SK-N-SH (cell line): ENCODE measurements around the gene MT1E. TPM values are rescaled to one million over a fixed set of nuclear protein-coding genes. Genes with fewer than 3 reads are reported as not detected.

ENCODE experiments used
- CTCF ChIA-PET: fragments of 300-600, 350-600 bp; formaldehyde crosslinking; extraction: SDS; loops from one replicate; lab custom pipeline; 2021; lab: Yijun Ruan, JAX
- POLR2A ChIA-PET: fragments of 350-600 bp; sonication (Branson Sonifier 250); formaldehyde crosslinking; extraction: SDS; loops from one replicate; lab custom pipeline; 2020; ENCODE audit warnings: antibody characterized with exemption, inconsistent platforms; lab: Yijun Ruan, JAX
- DNase-seq: peaks from one replicate; pipeline ENCODE4 v3.0.0; 2012
- H2AFZ ChIP-seq: fragments of 200-600 bp; sonication (generic); 2 replicates; pipeline ENCODE4 v1.8.1; 2016; ENCODE audit warnings: antibody characterized with exemption, mild to moderate bottlenecking, low read depth
- H3F3A ChIP-seq: fragments of 200-600 bp; sonication (generic); replicated peaks from 2 replicates; pipeline ENCODE3; 2016; ENCODE audit warnings: antibody characterized with exemption, mild to moderate bottlenecking; ENCODE audit not compliant: insufficient read depth
- H3K27ac ChIP-seq, 2 experiments: fragments of 200-500 bp in 1 of 2; fragments of 200-600 bp in 1 of 2; sonication (Bioruptor generic) in 1 of 2; sonication (generic), shearing (Covaris generic) in 1 of 2; 2 replicates each; pipeline versions ENCODE4 v1.5.1 to v1.6.1; 2014 to 2016; ENCODE audit warnings: low read depth in 2 of 2, inconsistent platforms in 1 of 2, low read length in 1 of 2, mild to moderate bottlenecking in 1 of 2, mixed read lengths in 1 of 2
- H3K27me3 ChIP-seq: fragments of 200-600 bp; sonication (generic), shearing (Covaris generic); 2 replicates; pipeline ENCODE4 v1.6.1; 2016; ENCODE audit warnings: mixed run types; ENCODE audit not compliant: insufficient read depth
- H3K36me3 ChIP-seq, 2 experiments: fragments of 200-500 bp in 1 of 2; fragments of 200-600 bp in 1 of 2; sonication (Bioruptor generic) in 1 of 2; sonication (generic) in 1 of 2; replicated peaks in 1 of 2; 2 replicates each; pipeline versions ENCODE3 to v1.5.1; 2014 to 2016; ENCODE audit warnings: low read length in 1 of 2, mild to moderate bottlenecking in 1 of 2; ENCODE audit not compliant: insufficient read depth in 2 of 2, control insufficient read depth in 1 of 2
- H3K4me1 ChIP-seq, 2 experiments: fragments of 200-500 bp in 1 of 2; fragments of 200-600 bp in 1 of 2; sonication (Bioruptor generic) in 1 of 2; sonication (generic), shearing (Covaris generic) in 1 of 2; 2 replicates each; pipeline versions ENCODE4 v1.5.1 to v1.6.1; 2014 to 2016; ENCODE audit warnings: low read depth in 1 of 2, low read length in 1 of 2, mixed run types in 1 of 2; ENCODE audit not compliant: insufficient read depth in 2 of 2, control insufficient read depth in 1 of 2
- H3K4me2 ChIP-seq: fragments of 200-600 bp; sonication (generic), shearing (Covaris generic); 2 replicates; pipeline ENCODE4 v1.6.1; 2017; ENCODE audit warnings: mixed run types
- H3K4me3 ChIP-seq, 2 experiments: fragments of 200-500 bp in 1 of 2; fragments of 200-600 bp in 1 of 2; sonication (Bioruptor generic) in 1 of 2; sonication (generic), shearing (Covaris generic) in 1 of 2; 2 replicates each; pipeline versions ENCODE4 v1.5.1 to v1.8.1; 2014 to 2016; ENCODE audit warnings: low read depth in 2 of 2, inconsistent platforms in 1 of 2, low read length in 1 of 2, mild to moderate bottlenecking in 1 of 2, mixed read lengths in 1 of 2, moderate library complexity in 1 of 2
- H3K79me2 ChIP-seq: fragments of 200-600 bp; sonication (generic); 2 replicates; pipeline ENCODE4 v1.8.1; 2017; ENCODE audit warnings: mild to moderate bottlenecking; ENCODE audit not compliant: insufficient read depth
- H3K9ac ChIP-seq: fragments of 200-600 bp; sonication (generic); 2 replicates; pipeline ENCODE4 v1.6.1; 2017; ENCODE audit warnings: mixed run types
- H3K9me2 ChIP-seq: fragments of 200-600 bp; sonication (generic); 2 replicates; pipeline ENCODE4 v1.6.1; 2017; ENCODE audit warnings: mixed run types
- H3K9me3 ChIP-seq: fragments of 200-600 bp; sonication (generic); 2 replicates; pipeline ENCODE4 v1.6.1; 2017; ENCODE audit warnings: mixed run types, mild to moderate bottlenecking, moderate library complexity
- H4K20me1 ChIP-seq: fragments of 200-600 bp; sonication (generic); 2 replicates; pipeline ENCODE4 v1.6.1; 2017; ENCODE audit warnings: mild to moderate bottlenecking, mixed run types; ENCODE audit not compliant: insufficient read depth
- EZH2phosphoT487 ChIP-seq: fragments of 200-600 bp; sonication (generic); IDR thresholded peaks from 2 replicates; pipeline ENCODE4 v1.6.1; 2017; ENCODE audit warnings: low read depth, mixed run types, mild to moderate bottlenecking, antibody characterized with exemption, moderate library complexity, borderline replicate concordance
- FOSL2 ChIP-seq: IDR thresholded peaks from 2 replicates; pipeline ENCODE4 v1.4.0; 2012; ENCODE audit warnings: low read depth, mild to moderate bottlenecking, moderate library complexity, borderline replicate concordance
- FOXM1 ChIP-seq: IDR thresholded peaks from 2 replicates; pipeline ENCODE4 v1.4.0; 2012; ENCODE audit warnings: low read depth, mild to moderate bottlenecking
- GABPA ChIP-seq: IDR thresholded peaks from 2 replicates; pipeline ENCODE4 v1.4.0; 2012; ENCODE audit warnings: low read depth, mild to moderate bottlenecking
- JUND ChIP-seq: IDR thresholded peaks from 2 replicates; pipeline ENCODE4 v1.4.0; 2012
- MXI1 ChIP-seq: IDR thresholded peaks from 2 replicates; pipeline ENCODE4 v1.6.1; 2012; ENCODE audit warnings: mild to moderate bottlenecking, low read depth, low read length, improper control_type of control experiment
- RAD21 ChIP-seq: IDR thresholded peaks from 2 replicates; pipeline ENCODE4 v1.6.1; 2012; ENCODE audit warnings: mild to moderate bottlenecking, low read length
- RXRA ChIP-seq: IDR thresholded peaks from 2 replicates; pipeline ENCODE4 v1.4.0; 2012; ENCODE audit warnings: low read depth, mild to moderate bottlenecking, borderline replicate concordance
- TCF12 ChIP-seq: IDR thresholded peaks from 2 replicates; pipeline ENCODE4 v1.4.0; 2012
- TEAD4 ChIP-seq: IDR thresholded peaks from 2 replicates; pipeline ENCODE4 v1.4.0; 2012; ENCODE audit warnings: mild to moderate bottlenecking, borderline replicate concordance; ENCODE audit not compliant: insufficient read depth
- WGBS: methylation state at CpG from one replicate; pipeline ENCODE4 v1.1.6; 2017; ENCODE audit warnings: low lambda C conversion rate; 5-methylcytosine and 5-hydroxymethylcytosine counted together
- polyA plus RNA-seq, 3 experiments: library from polyadenylated mRNA; depleted of rRNA; stranded (reverse); fragments of >200 nt; gene quantifications; 2 replicates each; pipeline ENCODE4 v1.2.3, GENCODE V29; 2012
- TF ChIP-seq, protein P1 (sequence below): IDR thresholded peaks from 2 replicates; pipeline ENCODE4 v1.4.0; 2012; ENCODE audit warnings: low read depth, borderline replicate concordance
- TF ChIP-seq, protein P2 (sequence below): IDR thresholded peaks from 2 replicates; pipeline ENCODE4; 2012
- TF ChIP-seq, protein P3 (sequence below): IDR thresholded peaks from 2 replicates; pipeline ENCODE4 v1.4.0; 2012; ENCODE audit warnings: low read depth
- TF ChIP-seq, protein P4 (sequence below): fragments of 200-600 bp; sonication (generic); IDR thresholded peaks from 2 replicates; pipeline ENCODE4 v1.6.1; 2017; ENCODE audit warnings: antibody characterized with exemption, mild to moderate bottlenecking, moderate library complexity

Gene MT1E
- polyA plus RNA-seq, 1 of the 3 experiments (the other 2 are of a cell fraction) = 205 TPM

- CTCF ChIA-PET = interaction anchor here (0.9 to 1.8 kb wide), 3 partner anchors 11 to 91 kb away, joined by 3 to 8 read pairs (median 4); no protein-coding TSS in a partner anchor
These were observed 14.2 kb upstream of the MT1E start for GRCh38 chr16:56611281-56611833.

DNA sequence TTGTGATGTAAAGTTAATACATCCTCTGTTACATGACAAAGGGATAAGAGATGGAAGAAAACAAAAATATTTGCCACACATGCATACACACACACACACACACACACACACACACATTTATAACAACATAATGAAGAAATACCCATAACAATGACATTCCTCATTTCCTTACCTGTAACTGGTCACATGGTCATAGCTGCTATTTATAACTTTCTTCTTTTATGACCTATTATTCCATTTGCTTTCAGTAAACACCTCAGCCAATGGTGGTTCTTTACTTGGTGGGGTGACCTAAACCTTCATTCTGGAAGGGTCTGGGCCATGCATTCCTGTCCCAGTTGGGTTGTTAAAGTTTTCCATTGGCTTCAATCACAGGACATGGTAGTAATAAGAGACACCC lies 11.9 kb upstream of the MT1E start:
- Histone ChIP-seq H3F3A (peaks cover 44% of the 10 kb centered on the region), H3K27ac (peak overlapping the region in 1 of 2 experiments; percentile 71; a peak in 2 of 4 replicates), H3K4me2 (peak overlapping the region; percentile 63; the same call in 1 of the 2 replicates), H3K9me2 (no peaks in the 10 kb centered on the region), H3K4me1 (peaks cover 25 to 39% of the 10 kb centered on the region in 2 experiments; a peak in 3 of 4 replicates), H3K9me3 (no peaks in the 10 kb centered on the region), H3K79me2 (peaks cover 27% of the 10 kb centered on the region), H3K27me3 (no peaks in the 10 kb centered on the region), H2AFZ (no peak overlapping the region), H3K36me3 (no peaks in the 10 kb centered on the region), H4K20me1 (no peaks in the 10 kb centered on the region; the same call in 1 of the 2 replicates), H3K9ac (no peak overlapping the region; the same call in 1 of the 2 replicates), H3K4me3 (no peak overlapping the region)
- POLR2A ChIA-PET = no interaction called here
- CTCF ChIA-PET = interaction anchor here (1.1 to 1.3 kb wide), 3 partner anchors 10 to 54 kb away, joined by 3 to 4 read pairs (median 3); partner anchors contain the start of gene MT1G
- no peak for DNase-seq
- TF ChIP-seq, protein P1, sequence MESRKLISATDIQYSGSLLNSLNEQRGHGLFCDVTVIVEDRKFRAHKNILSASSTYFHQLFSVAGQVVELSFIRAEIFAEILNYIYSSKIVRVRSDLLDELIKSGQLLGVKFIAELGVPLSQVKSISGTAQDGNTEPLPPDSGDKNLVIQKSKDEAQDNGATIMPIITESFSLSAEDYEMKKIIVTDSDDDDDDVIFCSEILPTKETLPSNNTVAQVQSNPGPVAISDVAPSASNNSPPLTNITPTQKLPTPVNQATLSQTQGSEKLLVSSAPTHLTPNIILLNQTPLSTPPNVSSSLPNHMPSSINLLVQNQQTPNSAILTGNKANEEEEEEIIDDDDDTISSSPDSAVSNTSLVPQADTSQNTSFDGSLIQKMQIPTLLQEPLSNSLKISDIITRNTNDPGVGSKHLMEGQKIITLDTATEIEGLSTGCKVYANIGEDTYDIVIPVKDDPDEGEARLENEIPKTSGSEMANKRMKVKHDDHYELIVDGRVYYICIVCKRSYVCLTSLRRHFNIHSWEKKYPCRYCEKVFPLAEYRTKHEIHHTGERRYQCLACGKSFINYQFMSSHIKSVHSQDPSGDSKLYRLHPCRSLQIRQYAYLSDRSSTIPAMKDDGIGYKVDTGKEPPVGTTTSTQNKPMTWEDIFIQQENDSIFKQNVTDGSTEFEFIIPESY = no peak
- TF ChIP-seq FOXM1 = no peak
- no peak for TF ChIP-seq MXI1
- no peak for TF ChIP-seq RAD21
- TF ChIP-seq JUND = no peak
- TF ChIP-seq, protein P2, sequence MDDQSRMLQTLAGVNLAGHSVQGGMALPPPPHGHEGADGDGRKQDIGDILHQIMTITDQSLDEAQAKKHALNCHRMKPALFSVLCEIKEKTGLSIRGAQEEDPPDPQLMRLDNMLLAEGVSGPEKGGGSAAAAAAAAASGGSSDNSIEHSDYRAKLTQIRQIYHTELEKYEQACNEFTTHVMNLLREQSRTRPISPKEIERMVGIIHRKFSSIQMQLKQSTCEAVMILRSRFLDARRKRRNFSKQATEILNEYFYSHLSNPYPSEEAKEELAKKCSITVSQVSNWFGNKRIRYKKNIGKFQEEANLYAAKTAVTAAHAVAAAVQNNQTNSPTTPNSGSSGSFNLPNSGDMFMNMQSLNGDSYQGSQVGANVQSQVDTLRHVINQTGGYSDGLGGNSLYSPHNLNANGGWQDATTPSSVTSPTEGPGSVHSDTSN = no peak
- TF ChIP-seq, protein P3, sequence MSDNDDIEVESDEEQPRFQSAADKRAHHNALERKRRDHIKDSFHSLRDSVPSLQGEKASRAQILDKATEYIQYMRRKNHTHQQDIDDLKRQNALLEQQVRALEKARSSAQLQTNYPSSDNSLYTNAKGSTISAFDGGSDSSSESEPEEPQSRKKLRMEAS = no peak
- no peak for TF ChIP-seq EZH2phosphoT487
- TF ChIP-seq TCF12 = no peak
- no peak for TF ChIP-seq FOSL2
- TF ChIP-seq, protein P4, sequence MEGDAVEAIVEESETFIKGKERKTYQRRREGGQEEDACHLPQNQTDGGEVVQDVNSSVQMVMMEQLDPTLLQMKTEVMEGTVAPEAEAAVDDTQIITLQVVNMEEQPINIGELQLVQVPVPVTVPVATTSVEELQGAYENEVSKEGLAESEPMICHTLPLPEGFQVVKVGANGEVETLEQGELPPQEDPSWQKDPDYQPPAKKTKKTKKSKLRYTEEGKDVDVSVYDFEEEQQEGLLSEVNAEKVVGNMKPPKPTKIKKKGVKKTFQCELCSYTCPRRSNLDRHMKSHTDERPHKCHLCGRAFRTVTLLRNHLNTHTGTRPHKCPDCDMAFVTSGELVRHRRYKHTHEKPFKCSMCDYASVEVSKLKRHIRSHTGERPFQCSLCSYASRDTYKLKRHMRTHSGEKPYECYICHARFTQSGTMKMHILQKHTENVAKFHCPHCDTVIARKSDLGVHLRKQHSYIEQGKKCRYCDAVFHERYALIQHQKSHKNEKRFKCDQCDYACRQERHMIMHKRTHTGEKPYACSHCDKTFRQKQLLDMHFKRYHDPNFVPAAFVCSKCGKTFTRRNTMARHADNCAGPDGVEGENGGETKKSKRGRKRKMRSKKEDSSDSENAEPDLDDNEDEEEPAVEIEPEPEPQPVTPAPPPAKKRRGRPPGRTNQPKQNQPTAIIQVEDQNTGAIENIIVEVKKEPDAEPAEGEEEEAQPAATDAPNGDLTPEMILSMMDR = no peak
- TF ChIP-seq GABPA = no peak
- no peak for TF ChIP-seq TEAD4
- TF ChIP-seq, all 33 proteins: peak for 0

More at GRCh38 chr16:56611281-56611833, 14.2 kb upstream of the MT1E start:
- no peaks in the 10 kb centered on the region for H3K36me3 ChIP-seq
- H3K27ac ChIP-seq = peak overlapping the region in 1 of 2 experiments; percentile 96; a peak in 3 of 4 replicates
- no peaks in the 10 kb centered on the region for H3K9me2 ChIP-seq
- DNase-seq = no peak
- no peak overlapping the region for H3K4me3 ChIP-seq
- no peak overlapping the region for H3K9ac ChIP-seq
- H3K4me1 ChIP-seq = peaks cover 43 to 55% of the 10 kb centered on the region in 2 experiments; a peak in 3 of 4 replicates
- no peaks in the 10 kb centered on the region for H3K27me3 ChIP-seq
- H3K79me2 ChIP-seq = peaks cover 30% of the 10 kb centered on the region
- H2AFZ ChIP-seq = no peak overlapping the region
- WGBS = 75% methylated on average over 1 of the region's 2 CpGs
- POLR2A ChIA-PET = interaction anchor here (1.5 kb wide), 1 partner anchor 71 kb away, joined by 6 read pairs; the partner anchor contains the start of gene MT1X
- no peaks in the 10 kb centered on the region for H3K9me3 ChIP-seq
- H3K4me2 ChIP-seq = peak overlapping the region; percentile 88
- H4K20me1 ChIP-seq = no peaks in the 10 kb centered on the region; the same call in 1 of the 2 replicates
- TF ChIP-seq, protein P1 = no peak
- TF ChIP-seq RXRA = peak; percentile 62; the same call in 1 of the 2 replicates
- H3F3A ChIP-seq = peaks cover 64% of the 10 kb centered on the region
